Adipocyte (in vitro differentiated cells): ENCODE measurements around the gene COL9A3.

Source experiments
- DNase-seq: peaks from one replicate; pipeline ENCODE4 v3.0.0-alpha.2; 2015; ENCODE audit warnings: low read depth
- H3K27me3 ChIP-seq: replicated peaks from 2 replicates; pipeline ENCODE4 v1.7.0; 2013; ENCODE audit warnings: mild to moderate bottlenecking, low read length, moderate library complexity; ENCODE audit not compliant: control insufficient read depth, insufficient read depth
- H3K36me3 ChIP-seq: 2 replicates; pipeline ENCODE4 v1.7.0; 2013; ENCODE audit warnings: low read length, mild to moderate bottlenecking, moderate library complexity; ENCODE audit not compliant: control insufficient read depth, insufficient read depth, severe bottlenecking
- H3K4me1 ChIP-seq: 2 replicates; pipeline ENCODE4 v1.7.0; 2013; ENCODE audit warnings: mild to moderate bottlenecking, low read length, moderate library complexity; ENCODE audit not compliant: control insufficient read depth, insufficient read depth
- H3K4me3 ChIP-seq: 2 replicates; pipeline ENCODE4 v1.7.0; 2013; ENCODE audit warnings: mild to moderate bottlenecking, low read length, moderate library complexity
- H3K9ac ChIP-seq: 2 replicates; pipeline ENCODE4 v1.7.0; 2013; ENCODE audit warnings: mild to moderate bottlenecking, low read length, moderate library complexity
- H3K9me3 ChIP-seq: 2 replicates; pipeline ENCODE4 v1.7.0; 2013; ENCODE audit warnings: mild to moderate bottlenecking, low read length, moderate library complexity; ENCODE audit not compliant: control insufficient read depth

COL9A3 gene

DNA sequence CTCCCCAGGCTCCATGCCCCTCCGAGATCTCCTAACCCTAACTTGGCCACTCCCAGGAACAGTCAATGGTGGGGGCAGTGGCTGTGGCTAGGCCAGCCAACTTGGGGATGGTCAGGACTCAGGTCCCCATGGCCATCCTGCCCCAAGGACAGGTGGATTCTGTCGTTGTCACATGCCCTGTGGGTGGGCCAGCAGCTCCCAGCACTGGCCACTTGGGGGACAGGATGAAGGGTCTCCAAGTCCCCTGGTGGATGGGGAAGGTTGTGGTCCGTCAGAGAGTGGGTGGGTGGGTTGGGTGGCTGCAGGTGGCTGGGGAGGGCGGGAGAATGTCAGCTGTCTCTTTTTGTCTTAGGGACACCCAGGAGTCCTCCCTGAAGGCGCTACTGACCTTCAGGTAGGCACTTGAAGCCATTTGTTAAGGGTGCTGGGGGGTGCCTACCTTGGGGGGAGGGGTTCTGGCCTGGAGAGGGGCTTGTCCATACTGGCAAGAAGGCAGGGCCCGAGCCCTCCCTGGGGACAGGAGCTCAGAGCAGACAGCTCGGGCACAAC, 5.5 kb downstream of the COL9A3 start:
- Histone ChIP-seq H3K9me3 (no peaks in the 10 kb centered on the region), H3K27me3 (no peaks in the 10 kb centered on the region), H3K36me3 (no peaks in the 10 kb centered on the region), H3K4me3 (no peak overlapping the region), H3K9ac (no peak overlapping the region), H3K4me1 (peaks cover 21% of the 10 kb centered on the region)
- DNase-seq = no peak

- Histone ChIP-seq H3K36me3 (no peaks in the 10 kb centered on the region), H3K27me3 (no peaks in the 10 kb centered on the region), H3K4me1 (peaks cover 21% of the 10 kb centered on the region), H3K4me3 (no peak overlapping the region), H3K9ac (no peak overlapping the region), H3K9me3 (no peaks in the 10 kb centered on the region)
- peak; percentile 22 for DNase-seq
Observed at GRCh38 chr20:62822788-62823651, 6.2 kb downstream of the COL9A3 start.

DNA sequence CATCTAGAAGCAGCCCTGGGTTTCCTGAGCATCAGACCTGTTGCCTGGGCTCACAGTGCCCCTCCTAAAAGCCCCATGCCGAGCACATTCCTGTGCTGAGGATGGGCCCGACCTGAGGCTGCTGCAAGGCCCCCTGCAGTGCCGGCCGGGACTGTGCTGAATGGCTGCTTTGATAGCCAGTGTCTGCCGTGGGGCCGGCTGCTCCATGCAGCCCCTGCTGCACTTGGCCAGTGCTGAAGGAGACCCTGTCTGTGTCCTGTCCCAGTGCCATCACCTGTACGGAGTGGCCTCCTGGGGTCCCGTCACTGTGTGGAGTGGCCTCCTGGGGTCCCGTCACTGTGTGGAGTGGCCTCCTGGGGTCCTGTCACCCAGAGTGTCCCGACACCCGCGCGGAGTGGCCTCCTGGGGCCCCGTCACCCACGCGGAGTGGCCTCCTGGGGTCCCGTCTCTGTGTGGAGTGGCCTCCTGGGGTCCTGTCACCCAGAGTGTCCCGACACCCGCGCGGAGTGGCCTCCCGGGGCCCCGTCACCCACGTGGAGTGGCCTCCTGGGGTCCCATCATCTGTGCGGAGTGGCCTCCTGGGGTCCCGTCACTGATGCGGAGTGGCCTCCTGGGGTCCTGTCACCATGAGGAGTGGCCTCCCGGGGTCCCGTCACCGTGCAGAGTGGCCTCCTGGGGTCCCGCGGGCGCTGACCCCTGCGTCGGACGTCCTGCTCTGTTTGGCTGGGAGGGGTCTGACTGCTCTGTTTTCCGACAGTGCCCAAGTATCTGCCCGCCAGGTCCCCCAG, 7.0 kb downstream of the COL9A3 start:
- Histone ChIP-seq H3K36me3 (no peaks in the 10 kb centered on the region), H3K9ac (no peak overlapping the region), H3K27me3 (no peaks in the 10 kb centered on the region), H3K4me1 (peaks cover 13% of the 10 kb centered on the region), H3K9me3 (no peaks in the 10 kb centered on the region), H3K4me3 (no peak overlapping the region)
- DNase-seq = no peak

GRCh38 chr20:62824476-62825332, 7.9 kb downstream of the COL9A3 start:
- Histone ChIP-seq H3K36me3 (no peaks in the 10 kb centered on the region), H3K9me3 (no peaks in the 10 kb centered on the region), H3K27me3 (no peaks in the 10 kb centered on the region), H3K4me1 (peaks cover 5% of the 10 kb centered on the region), H3K4me3 (no peak overlapping the region), H3K9ac (no peak overlapping the region)
- DNase-seq = peak; percentile 38

DNA sequence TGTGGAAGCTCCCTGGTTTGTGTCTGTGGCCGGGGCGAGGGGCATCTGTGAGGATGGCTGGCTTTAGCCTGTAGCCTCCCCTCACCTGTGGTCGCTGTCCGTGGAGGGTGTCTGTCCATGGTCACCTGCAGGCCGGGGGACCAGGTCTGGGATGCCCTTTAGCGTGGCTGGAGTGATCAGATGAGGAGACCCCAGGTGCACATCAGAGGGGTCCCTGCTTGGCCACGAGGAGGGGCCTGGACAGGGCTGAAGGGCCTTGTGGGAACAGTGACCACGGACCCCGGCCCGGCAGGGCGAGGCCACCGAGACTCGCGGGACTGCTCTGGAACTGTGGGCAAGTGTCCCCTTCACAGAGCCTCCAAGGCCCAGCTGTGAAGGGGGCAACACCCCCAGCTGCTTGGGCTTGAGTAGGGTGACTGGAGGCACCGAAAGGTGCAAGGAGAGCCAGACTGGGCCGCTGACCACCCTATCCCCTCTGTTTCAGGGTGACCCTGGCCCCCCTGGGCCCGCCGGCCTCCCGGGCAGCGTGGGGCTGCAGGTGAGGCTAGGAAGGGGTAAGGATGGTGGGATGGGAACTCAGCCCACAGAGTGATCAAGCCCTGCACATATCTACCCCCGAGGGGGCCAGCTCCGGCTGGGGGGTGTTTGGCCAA, 8.6 kb downstream of the COL9A3 start:
- no peak for DNase-seq
- H3K36me3 ChIP-seq = no peaks in the 10 kb centered on the region
- no peaks in the 10 kb centered on the region for H3K27me3 ChIP-seq
- H3K9ac ChIP-seq = no peak overlapping the region
- no peaks in the 10 kb centered on the region for H3K4me1 ChIP-seq
- no peaks in the 10 kb centered on the region for H3K9me3 ChIP-seq
- no peak overlapping the region for H3K4me3 ChIP-seq

GRCh38 chr20:62825986-62826645, 9.3 kb downstream of the COL9A3 start:
- H3K9ac ChIP-seq = no peak overlapping the region
- DNase-seq = no peak
- H3K36me3 ChIP-seq = no peaks in the 10 kb centered on the region
- no peaks in the 10 kb centered on the region for H3K27me3 ChIP-seq
- H3K4me1 ChIP-seq = peaks cover 3% of the 10 kb centered on the region
- no peaks in the 10 kb centered on the region for H3K9me3 ChIP-seq
- no peak overlapping the region for H3K4me3 ChIP-seq

DNA sequence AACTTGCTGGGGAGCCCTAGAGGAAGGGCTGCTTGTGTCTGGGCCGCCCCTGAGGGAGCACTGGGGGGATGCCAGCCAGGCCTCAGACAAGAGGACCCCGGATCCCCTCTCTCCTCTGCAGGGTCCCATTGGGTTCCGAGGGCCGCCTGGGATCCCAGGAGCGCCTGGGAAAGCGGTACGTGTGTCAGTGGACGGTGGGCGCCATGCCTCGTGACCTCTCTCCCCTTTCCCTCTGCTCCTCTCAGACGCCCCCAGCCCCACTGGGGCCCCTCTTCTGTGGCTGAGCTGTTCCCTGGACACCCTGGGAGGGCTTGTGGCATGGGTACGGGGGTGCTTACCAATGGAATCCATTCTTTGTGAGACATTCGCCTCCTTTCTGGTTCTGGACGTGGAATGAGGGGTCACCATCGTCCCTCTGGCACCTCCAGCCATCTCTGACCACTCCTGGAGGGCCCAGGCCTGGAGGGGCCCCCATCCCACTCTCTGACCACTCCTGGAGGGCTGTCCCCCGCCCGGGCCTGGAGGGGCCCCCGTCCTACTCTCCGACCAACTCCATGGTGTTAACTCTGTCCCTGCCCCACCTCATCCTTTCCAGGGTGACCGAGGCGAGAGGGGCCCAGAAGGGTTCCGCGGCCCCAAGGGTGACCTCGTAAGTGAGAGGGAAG, 9.9 kb downstream of the COL9A3 start:
- H3K4me3 ChIP-seq = no peak overlapping the region
- no peaks in the 10 kb centered on the region for H3K27me3 ChIP-seq
- peaks cover 8% of the 10 kb centered on the region for H3K4me1 ChIP-seq
- no peak overlapping the region for H3K9ac ChIP-seq
- H3K36me3 ChIP-seq = no peaks in the 10 kb centered on the region
- no peaks in the 10 kb centered on the region for H3K9me3 ChIP-seq
- no peak for DNase-seq

DNA sequence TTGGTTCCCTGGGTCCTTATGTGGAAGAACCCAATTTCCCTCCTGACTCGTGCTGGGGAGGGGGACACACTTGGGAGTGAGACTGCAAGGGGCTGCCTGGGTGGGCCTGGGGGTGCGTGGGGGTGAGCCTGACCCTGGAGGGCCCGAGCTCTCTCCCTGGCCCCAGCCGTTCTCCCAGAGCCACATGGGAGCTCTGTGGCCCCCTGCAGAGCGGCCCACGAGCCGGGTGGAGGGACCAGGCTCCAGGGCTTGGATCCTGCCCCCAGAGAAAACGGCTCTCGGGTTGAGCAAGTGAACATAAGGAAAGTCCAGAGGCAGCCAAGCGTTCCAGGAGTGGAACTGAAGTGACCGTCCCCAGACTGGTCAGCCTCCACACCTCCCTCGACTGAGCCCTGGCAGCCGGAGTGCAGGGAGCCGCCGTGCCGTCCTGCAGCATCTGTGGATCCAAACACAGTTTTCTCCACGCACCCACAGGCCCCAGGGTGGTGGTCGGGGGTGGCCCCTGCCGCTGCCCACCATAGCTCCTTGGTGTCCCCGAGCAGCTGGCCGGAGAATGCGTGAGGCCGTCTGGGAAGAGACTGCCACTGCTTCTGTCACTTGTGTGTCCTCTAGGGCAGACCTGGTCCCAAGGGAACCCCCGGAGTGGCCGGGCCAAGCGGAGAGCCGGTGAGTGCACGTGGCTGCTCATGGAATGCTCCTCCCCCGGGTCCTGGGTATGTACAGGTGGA, 10.6 kb downstream of the COL9A3 start:
- no peaks in the 10 kb centered on the region for H3K36me3 ChIP-seq
- no peaks in the 10 kb centered on the region for H3K9me3 ChIP-seq
- peaks cover 14% of the 10 kb centered on the region for H3K4me1 ChIP-seq
- H3K4me3 ChIP-seq = no peak overlapping the region
- no peak overlapping the region for H3K9ac ChIP-seq
- H3K27me3 ChIP-seq = no peaks in the 10 kb centered on the region
- DNase-seq = no peak

DNA sequence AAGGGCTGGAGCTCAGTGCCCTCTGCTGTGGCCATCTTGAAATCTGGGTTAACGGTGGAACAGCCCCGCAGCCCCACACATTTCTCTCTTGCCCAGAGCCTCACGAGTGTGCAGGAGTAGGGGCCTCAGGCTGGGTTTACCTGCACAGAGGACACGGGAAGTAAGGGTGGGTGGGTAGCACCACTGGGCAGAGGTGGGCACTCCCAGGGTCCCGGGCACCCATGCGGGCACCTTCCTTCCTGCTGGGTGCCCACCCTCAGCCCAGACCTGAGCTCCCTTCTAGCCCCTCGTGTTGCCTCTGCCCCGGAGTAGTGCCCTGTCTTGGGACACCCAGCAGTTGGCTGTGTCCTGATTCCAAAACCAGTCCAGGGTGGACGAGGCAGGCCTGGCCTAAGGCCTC, 11.2 kb downstream of the COL9A3 start:
- Histone ChIP-seq H3K4me3 (no peak overlapping the region), H3K9ac (no peak overlapping the region), H3K4me1 (peaks cover 18% of the 10 kb centered on the region), H3K9me3 (no peaks in the 10 kb centered on the region), H3K27me3 (no peaks in the 10 kb centered on the region), H3K36me3 (no peaks in the 10 kb centered on the region)
- DNase-seq = no peak
